NCI-H187 treated with DMSO at 0.1 percent for 48 hours (cell line): ENCODE results near the gene OR6S1.
A peak's percentile ranks its signal among the peaks of the same experiment; 100 is the strongest.

Experiments used
- DNase-seq: peaks from one replicate; lab custom pipeline; 2025; lab: John Stamatoyannopoulos, UW

Gene OR6S1, protein sequence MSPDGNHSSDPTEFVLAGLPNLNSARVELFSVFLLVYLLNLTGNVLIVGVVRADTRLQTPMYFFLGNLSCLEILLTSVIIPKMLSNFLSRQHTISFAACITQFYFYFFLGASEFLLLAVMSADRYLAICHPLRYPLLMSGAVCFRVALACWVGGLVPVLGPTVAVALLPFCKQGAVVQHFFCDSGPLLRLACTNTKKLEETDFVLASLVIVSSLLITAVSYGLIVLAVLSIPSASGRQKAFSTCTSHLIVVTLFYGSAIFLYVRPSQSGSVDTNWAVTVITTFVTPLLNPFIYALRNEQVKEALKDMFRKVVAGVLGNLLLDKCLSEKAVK

DNA sequence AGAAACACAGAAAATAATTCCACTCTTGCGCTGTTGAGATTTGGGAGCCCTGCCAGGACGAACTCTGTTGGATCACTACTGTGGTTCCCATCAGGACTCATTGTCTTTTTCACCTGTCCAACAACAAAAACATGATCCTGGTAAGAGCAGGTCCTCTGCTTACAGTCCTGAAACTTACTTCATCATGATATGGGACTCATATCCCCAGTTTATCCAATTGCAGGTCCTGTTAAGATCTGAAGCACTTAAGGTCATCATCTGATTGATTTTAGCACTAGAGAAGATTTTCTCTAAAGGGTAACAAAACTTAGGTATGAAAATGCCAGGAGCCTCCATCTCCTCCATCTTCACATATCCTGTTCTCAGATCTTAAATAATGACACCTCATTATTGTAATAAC, at the start of gene OR6S1:
OR6S1 (minus strand) TSS at position 101 of the 400 bp plus-strand sequence; CDS start at position 101, 0 bp downstream.
- no peak for DNase-seq

DNA sequence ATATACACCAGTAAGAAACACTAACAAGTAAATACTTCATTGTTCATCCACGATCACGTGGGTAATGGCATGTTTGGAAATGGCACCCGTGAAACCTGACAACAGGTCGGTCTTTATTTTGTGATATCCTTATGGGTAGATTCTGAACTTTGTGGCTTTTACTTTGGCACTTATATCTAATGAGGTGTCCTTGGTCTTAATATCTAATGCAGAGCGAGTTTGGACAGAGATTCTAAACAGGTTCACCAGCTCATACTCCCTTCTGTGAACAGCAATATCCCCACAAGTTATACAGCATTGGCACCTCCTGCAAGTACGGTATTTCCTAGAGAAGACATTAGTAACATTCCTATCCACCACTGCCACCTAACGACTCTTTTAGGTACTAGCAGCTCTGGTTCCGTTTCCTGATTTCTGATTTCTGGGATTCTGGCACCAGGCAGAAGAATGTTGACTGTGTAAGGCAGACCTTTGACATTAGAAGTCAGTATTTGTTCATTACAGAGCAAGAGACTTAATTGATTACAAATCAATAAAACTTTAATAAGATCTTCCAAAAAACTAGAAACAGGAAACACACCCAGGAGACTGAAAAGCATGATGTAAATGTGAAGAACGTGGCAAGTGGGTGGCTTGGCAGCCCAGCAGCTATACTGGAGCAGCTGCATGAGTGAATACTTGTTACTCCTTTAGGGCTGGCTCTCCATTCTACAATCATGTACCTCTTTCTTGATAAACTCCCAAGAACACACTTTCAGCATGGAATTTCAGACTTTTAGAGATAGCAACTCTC, 49.6 kb upstream of the OR6S1 start:
- DNase-seq: peak; percentile 56

DNA sequence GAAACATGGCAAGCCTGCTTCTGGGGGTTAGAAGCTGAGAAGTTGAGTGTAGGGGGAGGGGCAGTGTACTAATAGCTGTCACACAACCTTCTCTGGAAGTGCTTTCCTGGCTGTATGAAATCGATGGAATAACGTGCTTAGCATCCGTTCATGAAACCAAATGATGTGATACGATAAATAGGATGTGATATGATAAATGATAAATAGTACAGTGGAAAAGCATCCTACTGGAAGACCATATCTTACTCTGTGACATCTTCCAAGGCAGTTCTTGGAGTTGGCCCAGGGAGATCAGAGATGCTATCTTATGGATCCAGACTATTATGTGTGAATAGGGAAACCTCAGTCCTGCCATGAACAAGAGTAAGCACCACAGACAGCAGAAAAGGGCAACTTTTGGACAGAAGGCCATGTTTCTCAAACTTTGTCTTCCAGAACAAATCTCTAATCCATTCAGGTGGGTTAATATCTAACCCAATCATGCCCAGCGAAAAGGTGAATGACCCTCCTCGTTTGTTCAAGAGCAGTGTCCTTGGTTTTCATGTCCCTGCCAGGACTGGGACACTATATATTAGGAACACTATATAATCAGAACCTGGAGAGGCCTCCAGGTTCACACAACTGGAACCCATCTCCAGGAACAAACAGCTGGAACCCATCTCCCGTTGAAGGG, 46.8 kb upstream of the OR6S1 start, which contains the start of gene ANG:
ANG (plus strand) TSS at position 598 of the 673 bp plus-strand sequence. CDS start 4,801 bp downstream, outside the sequence.
- no peak for DNase-seq

DNA sequence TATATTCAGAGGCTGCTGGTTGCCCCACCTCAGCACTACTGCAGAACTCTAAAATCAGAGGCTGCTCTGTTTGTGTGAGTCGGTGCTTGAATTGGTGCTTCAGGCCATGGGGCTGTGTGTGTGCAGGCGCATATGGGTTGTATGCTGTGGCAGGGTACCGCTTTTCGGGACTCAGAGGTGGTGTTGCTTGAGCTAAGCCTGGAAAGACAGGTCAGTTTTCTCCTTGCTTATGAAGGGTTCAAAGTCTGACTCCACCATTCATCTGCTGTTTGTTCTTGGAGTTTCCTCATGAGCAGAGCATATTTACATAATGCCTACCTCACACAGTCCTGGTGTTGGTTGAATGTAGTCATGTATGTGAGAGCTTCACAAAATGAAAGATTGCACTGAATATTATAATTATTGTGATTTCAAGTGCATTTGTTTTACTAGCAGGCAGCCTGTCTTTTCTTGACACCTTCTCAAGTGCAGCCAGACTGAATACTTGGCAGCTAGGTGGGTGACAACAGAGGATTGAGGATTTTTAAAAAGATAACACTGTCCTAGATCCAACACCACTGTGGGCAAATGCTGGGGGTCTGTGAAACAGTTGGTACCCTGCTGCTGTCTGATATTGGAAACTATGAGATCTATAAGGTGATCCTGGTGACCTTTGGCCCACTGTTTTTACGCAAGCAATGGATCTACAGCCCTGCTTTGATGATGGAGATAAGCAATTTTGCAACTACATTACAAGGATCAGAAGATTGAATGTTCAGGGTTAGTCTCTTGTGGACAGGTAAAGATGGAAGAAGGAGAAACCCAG, 46.1 kb upstream of the OR6S1 start:
- no peak for DNase-seq

DNA sequence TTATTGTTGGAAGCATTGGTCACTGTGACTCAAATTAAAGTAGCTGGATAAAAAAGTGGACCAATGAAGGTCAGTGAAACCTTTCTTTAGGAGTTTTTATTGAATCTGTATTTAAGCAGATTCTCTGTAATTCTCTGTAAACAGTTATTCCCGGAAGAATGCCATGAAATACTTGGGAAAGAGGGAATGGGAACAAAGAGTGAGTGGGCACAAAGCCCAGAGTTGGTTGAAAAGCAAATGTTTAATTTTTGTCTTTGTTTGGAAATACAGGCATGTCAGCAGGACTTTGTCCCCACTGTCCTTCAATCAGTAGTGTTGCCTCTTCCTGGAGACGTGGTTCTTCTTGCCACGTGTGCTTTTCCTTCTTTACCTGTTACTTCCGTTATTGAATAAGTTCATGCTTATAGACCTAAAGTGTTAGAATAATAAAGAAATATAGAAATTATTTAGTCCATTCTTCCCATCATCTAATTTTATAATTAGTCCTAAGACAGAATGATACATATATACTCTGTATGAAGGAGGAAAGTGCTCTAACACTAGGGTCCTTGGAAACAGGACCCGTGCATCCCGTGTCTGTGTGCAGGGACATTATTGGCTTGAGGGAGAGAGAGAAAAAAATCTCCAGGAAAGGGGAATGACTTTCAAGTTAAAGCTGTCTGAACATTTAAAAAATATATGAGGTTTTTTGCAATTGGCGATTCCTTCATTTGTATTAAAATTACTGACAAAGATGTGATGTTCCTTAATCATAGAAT, 45.1 kb upstream of the OR6S1 start:
- DNase-seq: no peak

DNA sequence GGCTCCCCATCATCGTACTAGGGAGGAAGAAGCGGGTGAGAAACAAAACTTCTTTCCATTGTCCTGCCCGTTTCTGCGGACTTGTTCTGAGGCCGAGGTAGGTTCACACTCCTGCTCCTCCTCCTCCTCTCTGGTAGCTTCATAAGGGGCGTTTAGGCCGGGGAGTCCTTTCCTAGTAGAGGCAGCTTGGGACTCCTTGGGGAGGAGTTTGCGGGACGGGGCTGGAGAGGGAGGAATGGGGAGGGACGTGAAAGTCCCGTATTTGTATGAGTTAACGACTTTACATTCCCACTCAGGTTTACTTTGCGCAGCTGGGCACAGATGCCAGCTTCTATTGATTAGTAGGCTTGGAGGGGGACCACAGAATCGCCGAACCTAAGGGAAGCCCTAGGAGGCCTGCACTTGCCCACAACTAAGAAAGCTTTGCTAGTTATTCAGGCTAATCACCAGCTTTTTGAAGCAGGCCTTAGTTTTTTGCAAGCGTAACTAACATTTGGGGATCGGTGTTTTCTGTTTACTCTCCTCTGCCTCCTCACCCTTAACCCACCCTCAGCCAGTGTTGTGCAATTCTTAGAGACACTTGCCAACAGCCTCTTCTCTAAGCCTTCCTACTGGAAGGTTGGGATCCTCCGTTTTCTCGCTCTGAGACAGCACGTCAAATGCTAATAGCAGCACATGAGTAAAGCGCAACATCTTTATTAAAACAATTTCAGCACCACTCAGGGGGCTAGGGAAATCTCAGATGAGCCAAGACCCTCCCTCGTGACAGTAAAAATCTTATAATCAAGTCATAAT, 43.4 kb upstream of the OR6S1 start:
- DNase-seq: no peak

DNA sequence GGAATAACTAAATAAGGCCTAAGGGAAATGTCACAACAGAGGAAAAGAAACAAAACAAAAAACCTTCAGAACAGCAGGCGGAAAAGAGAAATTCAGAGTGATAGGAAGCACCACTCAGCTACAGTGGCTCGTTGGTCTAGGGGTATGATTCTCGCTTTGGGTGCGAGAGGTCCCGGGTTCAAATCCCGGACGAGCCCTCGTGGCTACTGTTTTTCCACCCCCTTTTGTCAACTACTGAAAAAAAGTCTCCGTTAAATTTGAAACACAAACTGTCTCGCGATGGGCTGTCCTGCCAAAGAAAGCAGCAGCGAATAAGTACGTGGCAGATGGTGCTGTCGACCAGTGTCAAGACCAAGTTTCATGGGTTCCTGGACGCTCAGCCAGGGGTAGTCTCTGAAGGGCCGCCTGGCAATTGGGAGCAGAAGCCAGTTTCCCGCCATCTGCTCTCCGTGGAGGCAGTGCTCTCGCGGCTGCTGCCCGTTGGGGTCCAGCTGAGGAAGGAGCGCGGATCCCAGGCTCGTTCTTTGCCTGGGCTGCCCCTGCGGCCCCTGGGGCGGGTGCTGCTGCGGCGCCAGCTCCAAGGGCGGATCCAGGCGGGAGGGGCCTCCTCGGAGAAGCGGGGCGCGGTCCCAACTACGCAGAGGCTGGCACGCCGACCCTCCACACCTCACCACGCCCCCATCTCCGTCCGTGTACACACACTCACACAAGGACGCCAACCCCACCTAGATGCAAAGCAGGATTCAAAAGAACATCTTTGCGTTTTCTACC, 42.6 kb upstream of the OR6S1 start, which contains the start of gene RNASE4:
RNASE4 (plus strand) TSS at position 670 of the 771 bp plus-strand sequence. CDS start 14,812 bp downstream, outside the sequence.
- no peak for DNase-seq

DNA sequence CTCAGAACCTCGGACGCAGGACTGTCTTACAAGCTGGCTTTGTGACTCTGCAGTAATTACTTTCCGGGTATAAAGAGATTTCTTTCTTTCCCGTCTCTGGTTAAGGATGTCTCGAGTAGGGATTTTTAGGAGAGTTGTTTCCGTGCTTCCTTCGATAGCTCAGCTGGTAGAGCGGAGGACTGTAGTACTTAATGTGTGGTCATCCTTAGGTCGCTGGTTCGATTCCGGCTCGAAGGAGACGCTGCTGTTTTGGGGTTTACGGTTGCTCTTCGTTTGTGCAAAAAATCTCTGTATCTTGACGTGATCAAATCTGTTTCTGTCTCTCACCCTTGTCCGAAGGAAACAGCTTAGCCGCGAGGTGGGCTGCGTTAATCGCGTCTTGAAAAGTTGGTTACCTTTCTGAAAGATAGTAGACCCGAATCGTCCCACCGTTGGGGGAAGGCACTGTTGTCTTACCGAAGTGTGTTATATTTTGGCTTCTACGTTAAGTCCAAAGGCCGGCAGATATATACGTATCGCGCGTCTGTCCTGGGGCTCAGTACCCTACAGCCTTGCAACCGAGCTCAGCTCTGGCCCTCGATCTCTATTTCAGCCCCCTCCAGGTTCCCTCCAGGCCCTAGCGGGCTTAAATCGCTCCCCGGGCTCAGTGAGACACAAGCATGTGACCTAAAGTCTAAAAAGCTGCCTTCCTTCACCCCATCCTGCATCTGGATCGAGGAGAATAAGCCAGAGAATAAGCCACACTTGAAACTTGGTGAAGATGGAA, 41.8 kb upstream of the OR6S1 start:
- DNase-seq: no peak

DNA sequence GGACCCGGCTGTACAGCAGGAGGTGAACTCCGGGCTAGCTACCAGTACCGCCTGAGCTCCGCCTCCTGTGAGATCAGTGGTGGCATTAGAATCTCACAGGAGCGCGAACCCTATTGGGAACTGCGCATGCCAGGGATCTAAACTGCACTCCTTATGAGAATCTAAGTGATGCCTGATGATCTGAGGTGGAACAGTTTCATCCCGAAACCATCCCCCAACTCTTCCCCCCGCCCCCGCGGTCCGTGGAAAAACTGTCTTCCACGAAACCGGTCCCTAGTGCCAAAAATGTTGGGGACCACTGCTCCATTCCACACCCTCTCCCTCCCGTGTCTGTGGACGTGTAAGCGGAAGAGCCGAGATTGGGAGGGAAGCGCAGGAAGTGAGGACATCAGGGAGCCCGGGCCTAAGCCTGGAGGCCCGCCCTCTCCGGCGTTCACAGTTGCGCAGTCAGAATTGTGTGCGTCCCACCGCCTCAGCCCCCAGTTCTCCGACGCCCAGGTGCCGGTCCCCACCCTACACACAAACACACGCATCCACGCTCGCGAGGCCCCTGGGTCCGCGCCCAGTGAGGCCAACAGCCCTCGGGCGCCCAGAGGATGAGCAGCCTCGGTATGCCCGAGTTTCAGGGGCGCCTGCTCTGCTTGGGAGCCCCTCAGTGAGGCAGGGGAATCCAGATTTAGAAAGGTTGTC, 41.1 kb upstream of the OR6S1 start:
- peak; percentile 63 for DNase-seq

DNA sequence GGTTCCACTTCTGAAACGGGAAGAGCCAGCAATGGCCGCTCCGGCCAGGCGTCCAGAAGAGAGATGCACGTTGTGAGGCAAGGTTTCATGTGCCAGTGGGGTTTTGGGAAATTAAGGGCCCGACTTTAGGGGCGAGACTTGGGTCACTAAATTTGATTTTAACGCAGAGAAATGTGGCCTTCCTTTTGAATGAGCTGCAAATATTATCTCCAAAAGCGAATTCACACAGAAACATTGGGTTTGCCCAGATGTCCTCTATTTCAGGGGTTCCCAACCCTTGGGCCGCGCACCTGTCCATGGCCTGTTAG, 40.6 kb upstream of the OR6S1 start:
- no peak for DNase-seq

DNA sequence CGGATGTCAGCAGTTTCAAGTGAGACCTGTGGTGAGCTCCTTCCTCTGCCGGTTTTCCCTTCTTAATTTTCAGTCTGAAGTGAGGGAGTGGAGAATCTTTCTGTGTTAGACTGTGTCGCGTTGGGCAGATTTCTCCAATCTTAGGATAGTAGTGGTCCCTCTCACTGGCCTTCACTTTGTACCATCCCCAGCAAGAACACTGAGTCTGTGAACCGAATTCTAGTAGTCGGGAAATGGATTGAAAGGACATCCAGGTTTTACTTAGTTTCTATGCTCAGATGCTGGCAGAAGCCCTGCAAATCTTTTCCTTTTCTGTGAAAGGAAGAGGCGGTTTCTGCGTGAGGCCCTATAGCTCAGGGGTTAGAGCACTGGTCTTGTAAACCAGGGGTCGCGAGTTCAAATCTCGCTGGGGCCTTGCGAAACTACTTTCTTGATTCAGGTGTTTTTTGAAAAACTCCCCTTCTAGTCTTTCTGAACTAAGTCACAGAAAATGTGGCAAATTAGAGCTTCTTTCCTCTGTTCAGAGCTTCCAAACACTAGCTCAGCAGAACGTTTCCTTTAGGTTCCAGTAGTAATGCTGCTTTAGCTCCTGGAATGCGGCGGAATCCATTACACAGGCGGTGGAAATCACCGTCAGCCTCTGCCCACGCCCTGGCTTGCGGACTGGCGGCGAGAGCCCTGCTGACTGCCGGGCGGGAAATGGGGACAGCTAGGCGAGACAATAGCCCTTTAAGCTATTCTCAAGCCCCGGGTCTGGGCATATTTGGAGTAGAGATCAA, 40.0 kb upstream of the OR6S1 start:
- no peak for DNase-seq

DNA sequence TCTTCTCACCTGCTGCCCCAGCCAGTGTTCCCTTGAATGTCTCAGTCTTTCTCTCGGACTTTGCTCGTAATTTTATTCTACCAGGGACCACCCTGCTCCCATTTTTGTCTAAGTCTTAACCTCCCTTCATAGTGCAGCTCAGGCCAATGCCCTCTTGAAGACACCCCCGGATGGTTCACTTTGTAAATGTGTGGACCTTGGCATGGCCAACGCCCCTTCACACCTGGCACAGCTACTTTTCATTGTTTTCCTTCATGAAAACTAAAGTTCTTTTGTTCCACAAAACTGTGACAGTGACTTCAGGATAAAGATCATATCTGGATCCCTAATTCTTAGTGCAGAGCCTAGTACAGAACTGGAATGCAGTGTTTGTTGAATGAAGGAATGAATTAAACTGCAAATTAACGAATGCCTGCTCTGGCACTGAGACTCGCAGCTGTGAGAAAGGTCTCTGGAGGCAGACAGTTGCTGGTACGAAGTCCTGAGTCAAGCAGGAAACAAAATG, 39.4 kb upstream of the OR6S1 start:
- DNase-seq: no peak

DNA sequence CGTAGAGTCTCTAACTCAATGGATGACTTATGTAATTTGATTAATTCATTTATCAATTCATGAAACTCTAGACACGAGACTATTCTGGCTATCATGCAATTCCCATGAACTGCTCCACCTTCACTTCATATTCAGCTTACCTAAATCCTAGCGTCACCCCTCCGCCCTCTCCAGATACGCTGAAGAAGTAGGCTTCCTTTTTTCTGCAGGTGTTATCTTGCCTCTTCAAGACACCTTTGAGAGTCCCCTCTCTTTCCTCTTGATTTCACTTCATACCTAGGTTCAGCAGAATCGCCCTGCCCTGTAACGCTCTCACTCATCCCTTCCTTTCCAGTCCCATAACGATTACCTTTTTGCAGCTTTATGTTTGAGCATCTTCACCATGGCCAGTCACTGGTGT, 38.9 kb upstream of the OR6S1 start:
- no peak for DNase-seq

DNA sequence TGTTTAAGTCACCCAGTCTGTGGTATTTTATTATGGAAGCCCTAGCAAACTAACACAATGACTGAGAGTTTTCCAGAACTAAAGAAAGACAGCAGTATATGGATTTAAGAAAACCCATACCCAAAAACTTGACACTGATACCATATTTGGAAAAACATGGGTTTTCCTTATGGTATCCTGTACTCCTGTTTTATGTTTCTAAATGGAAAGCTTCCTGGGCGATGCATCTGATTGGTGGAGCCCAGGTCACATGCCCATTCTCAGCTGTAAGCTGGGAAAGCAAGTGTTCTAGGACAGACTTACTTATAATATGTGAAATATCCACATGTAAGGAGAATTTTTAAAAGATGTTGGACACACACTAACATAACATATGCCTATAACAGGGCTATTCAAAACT, 38.4 kb upstream of the OR6S1 start:
- no peak for DNase-seq

DNA sequence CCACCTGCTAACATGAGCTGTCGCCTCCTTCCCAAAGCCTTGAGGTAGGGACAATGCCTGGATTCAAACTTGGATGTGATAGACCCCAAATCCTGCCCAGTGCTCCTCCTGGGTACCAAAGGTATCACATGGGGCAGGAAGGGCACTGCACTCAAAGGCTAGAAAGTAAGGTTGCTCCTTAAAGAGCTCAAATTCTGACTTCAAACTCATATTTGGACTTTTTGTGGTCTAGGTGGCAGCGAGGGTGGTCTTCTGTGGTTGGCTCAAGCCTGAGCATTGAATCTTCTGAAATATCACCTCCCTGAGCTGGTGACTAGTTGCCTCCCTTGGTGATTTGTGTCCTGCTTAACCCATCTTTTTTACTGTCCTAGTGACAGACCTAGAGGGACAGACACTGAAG, 34.6 kb upstream of the OR6S1 start:
- no peak for DNase-seq

DNA sequence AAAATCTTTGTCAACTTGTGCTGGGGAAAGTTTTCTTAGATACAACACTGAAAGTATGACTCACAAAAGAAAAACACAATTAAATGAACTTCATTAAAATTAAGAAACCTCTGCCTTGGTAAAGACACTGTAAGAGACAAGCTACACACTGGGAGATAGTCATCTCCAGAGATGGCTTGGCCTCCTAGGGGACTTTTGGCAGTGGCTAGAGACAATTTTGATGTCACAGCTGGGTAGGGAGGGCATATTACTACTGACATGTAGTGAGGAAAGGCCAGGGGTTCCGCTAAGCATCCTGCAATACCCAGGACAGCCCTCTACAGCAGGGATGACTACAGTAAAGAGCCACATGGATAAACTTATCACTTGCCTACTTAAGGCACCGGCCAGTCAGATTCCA, 34.2 kb upstream of the OR6S1 start:
- DNase-seq: no peak

DNA sequence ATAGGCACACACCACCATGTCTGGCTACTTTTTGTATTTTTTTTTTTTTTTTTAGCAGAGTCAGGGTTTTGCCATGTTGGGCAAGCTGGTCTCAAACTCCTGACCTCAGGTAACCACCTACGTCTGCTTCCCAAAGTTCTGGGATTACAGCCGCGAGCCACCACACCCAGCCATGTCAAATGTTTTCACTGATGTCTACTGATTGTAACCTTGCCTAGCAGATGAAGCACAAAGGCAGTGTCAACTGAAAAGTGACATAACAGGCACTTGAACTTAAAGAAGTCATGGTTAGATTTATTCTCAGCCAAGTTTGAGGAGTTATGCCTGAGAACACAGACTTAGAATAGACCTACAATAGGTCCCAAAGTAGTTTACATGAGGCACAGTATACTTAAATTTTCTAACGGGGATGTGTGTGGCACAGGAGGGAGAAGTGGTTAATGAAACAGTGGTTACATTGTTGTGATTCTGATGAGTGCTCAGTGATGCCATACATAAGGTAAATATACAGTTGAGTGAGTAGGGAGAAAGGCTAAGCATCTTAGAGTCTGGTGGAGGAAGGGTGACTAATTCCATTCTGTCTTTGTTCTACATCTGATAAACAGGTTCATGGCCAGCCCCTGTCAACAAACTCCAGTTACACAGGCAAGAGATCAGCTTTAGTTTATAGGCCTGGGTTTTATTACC, 30.2 kb upstream of the OR6S1 start:
- no peak for DNase-seq
